Neural progenitor cell (in vitro differentiated cells): ENCODE measurements around the gene PSMC3IP. TPM values are rescaled to one million over a fixed set of nuclear protein-coding genes. Genes with fewer than 3 reads are reported as not detected.

ENCODE experiments used
- DNase-seq: peaks from one replicate; pipeline ENCODE4 v3.0.0-alpha.2; 2016; ENCODE audit warnings: low spot score
- H2AFZ ChIP-seq: fragments of 200-600 bp; sonication (generic); replicated peaks from 2 replicates; pipeline ENCODE4 v1.6.1; 2016; ENCODE audit warnings: antibody characterized with exemption
- H3F3A ChIP-seq: fragments of 200-600 bp; sonication (generic); 2 replicates; pipeline ENCODE4 v1.6.1; 2016; ENCODE audit warnings: antibody characterized with exemption, low read depth
- H3K27ac ChIP-seq: fragments of 200-600 bp; sonication (generic); 2 replicates; pipeline ENCODE4 v1.5.1; 2016; ENCODE audit warnings: mild to moderate bottlenecking
- H3K27me3 ChIP-seq: fragments of 200-600 bp; sonication (generic); 2 replicates; pipeline ENCODE4 v1.6.1; 2016; ENCODE audit warnings: mild to moderate bottlenecking, moderate library complexity
- H3K36me3 ChIP-seq: fragments of 200-600 bp; sonication (generic); 2 replicates; pipeline ENCODE4 v1.5.1; 2016
- H3K4me1 ChIP-seq: fragments of 200-600 bp; sonication (generic); 2 replicates; pipeline ENCODE4 v1.6.1; 2016; ENCODE audit warnings: mixed run types
- H3K4me2 ChIP-seq: fragments of 200-600 bp; sonication (generic); 2 replicates; pipeline ENCODE4 v1.6.1; 2016
- H3K4me3 ChIP-seq: fragments of 200-600 bp; sonication (generic); 2 replicates; pipeline ENCODE4 v1.5.1; 2016
- H3K79me2 ChIP-seq: fragments of 200-600 bp; sonication (generic); 2 replicates; pipeline ENCODE4 v1.6.1; 2016; ENCODE audit warnings: low read depth
- H3K9ac ChIP-seq: fragments of 200-600 bp; sonication (generic); 2 replicates; pipeline ENCODE4 v1.6.1; 2016
- H3K9me3 ChIP-seq: fragments of 200-600 bp; sonication (generic); 2 replicates; pipeline ENCODE4 v1.5.1; 2016; ENCODE audit warnings: low read depth
- H4K20me1 ChIP-seq: fragments of 200-600 bp; sonication (generic); 2 replicates; pipeline ENCODE4 v1.6.1; 2016; ENCODE audit warnings: low read depth
- H3K27ac Mint-ChIP-seq: 3 replicates; pipeline ENCODE4 v1.8.0; 2021; ENCODE audit warnings: mixed read lengths
- H3K27me3 Mint-ChIP-seq: 2 replicates; pipeline ENCODE4 v1.8.0; 2022; ENCODE audit warnings: low read depth, mild to moderate bottlenecking, inconsistent platforms, moderate library complexity, mixed read lengths; ENCODE audit not compliant: insufficient read depth
- H3K36me3 Mint-ChIP-seq: 3 replicates; pipeline ENCODE4 v1.8.0; 2021; ENCODE audit warnings: mixed read lengths
- H3K4me1 Mint-ChIP-seq: 3 replicates; pipeline ENCODE4 v1.8.0; 2021; ENCODE audit warnings: mixed read lengths
- H3K4me3 Mint-ChIP-seq: 3 replicates; pipeline ENCODE4 v1.8.0; 2021; ENCODE audit warnings: mild to moderate bottlenecking, moderate library complexity, mixed read lengths
- H3K9me3 Mint-ChIP-seq: 3 replicates; pipeline ENCODE4 v1.8.0; 2020; ENCODE audit warnings: mixed read lengths
- CTCF ChIP-seq: fragments of 200-600 bp; sonication (generic); IDR thresholded peaks from 2 replicates; pipeline ENCODE4 v1.5.1; 2017; ENCODE audit warnings: antibody characterized with exemption, mild to moderate bottlenecking
- EZH2 ChIP-seq: fragments of 200-600 bp; sonication (generic); IDR thresholded peaks from 2 replicates; pipeline ENCODE4 v1.6.1; 2017; ENCODE audit warnings: antibody characterized with exemption, mild to moderate bottlenecking, moderate library complexity
- EZH2phosphoT487 ChIP-seq: fragments of 200-600 bp; sonication (generic); IDR thresholded peaks from 2 replicates; pipeline ENCODE4 v1.6.1; 2017; ENCODE audit warnings: antibody characterized with exemption
- total RNA-seq: library from RNA; depleted of rRNA; stranded (reverse); fragments of >200 nt; gene quantifications from 2 replicates; pipeline ENCODE4 v1.2.3, GENCODE V29; 2015; ENCODE audit warnings: low replicate concordance

The PSMC3IP gene
- total RNA-seq, 1 donor from 2014 or later = 23.7 TPM

- no peak for DNase-seq
- no peaks in the 10 kb centered on the region for H3F3A ChIP-seq
- H2AFZ ChIP-seq = no peak overlapping the region
- H3K4me3 Mint-ChIP-seq = no peak overlapping the region
- no peak overlapping the region for H3K4me3 ChIP-seq
- no peaks in the 10 kb centered on the region for H3K36me3 ChIP-seq
- H3K36me3 Mint-ChIP-seq = peaks cover 8% of the 10 kb centered on the region
- H3K27me3 ChIP-seq = no peaks in the 10 kb centered on the region
- H3K9me3 Mint-ChIP-seq = no peaks in the 10 kb centered on the region
- no peak for TF ChIP-seq EZH2phosphoT487
- TF ChIP-seq CTCF = no peak
- no peak for TF ChIP-seq EZH2
- no peaks in the 10 kb centered on the region for H3K9me3 ChIP-seq
- H3K9ac ChIP-seq = no peak overlapping the region
- H4K20me1 ChIP-seq = peaks cover 13% of the 10 kb centered on the region
- no peak overlapping the region for H3K4me2 ChIP-seq
- H3K27me3 Mint-ChIP-seq = peaks cover 2% of the 10 kb centered on the region
- H3K4me1 ChIP-seq = no peaks in the 10 kb centered on the region
- peaks cover 53% of the 10 kb centered on the region for H3K79me2 ChIP-seq
- H3K4me1 Mint-ChIP-seq = peaks cover 2% of the 10 kb centered on the region
- no peak overlapping the region for H3K27ac Mint-ChIP-seq
- H3K27ac ChIP-seq = no peak overlapping the region
Measured at GRCh38 chr17:42598905-42599304, 21.4 kb upstream of the PSMC3IP start.

GRCh38 chr17:42596386-42596785, 18.9 kb upstream of the PSMC3IP start:
- peaks cover 2% of the 10 kb centered on the region for H3K27me3 Mint-ChIP-seq
- Histone ChIP-seq H3K79me2 (peaks cover 35% of the 10 kb centered on the region), H3K36me3 (no peaks in the 10 kb centered on the region), H2AFZ (no peak overlapping the region), H3K4me3 (no peak overlapping the region), H3K4me1 (no peaks in the 10 kb centered on the region), H3K4me2 (no peak overlapping the region), H3K27ac (no peak overlapping the region), H3K9ac (no peak overlapping the region), H3K27me3 (no peaks in the 10 kb centered on the region), H3K9me3 (no peaks in the 10 kb centered on the region), H4K20me1 (peaks cover 7% of the 10 kb centered on the region), H3F3A (no peaks in the 10 kb centered on the region)
- no peak overlapping the region for H3K4me3 Mint-ChIP-seq
- H3K9me3 Mint-ChIP-seq = no peaks in the 10 kb centered on the region
- no peaks in the 10 kb centered on the region for H3K4me1 Mint-ChIP-seq
- no peak overlapping the region for H3K27ac Mint-ChIP-seq
- no peak for TF ChIP-seq EZH2phosphoT487
- no peak for TF ChIP-seq EZH2
- no peak for TF ChIP-seq CTCF
- DNase-seq = no peak
- peaks cover 5% of the 10 kb centered on the region for H3K36me3 Mint-ChIP-seq

- Mint-ChIP-seq H3K4me3 (no peak overlapping the region), H3K27ac (no peak overlapping the region), H3K27me3 (no peaks in the 10 kb centered on the region), H3K9me3 (no peaks in the 10 kb centered on the region), H3K36me3 (peaks cover 10% of the 10 kb centered on the region), H3K4me1 (no peaks in the 10 kb centered on the region)
- H3K4me1 ChIP-seq = no peaks in the 10 kb centered on the region
- no peaks in the 10 kb centered on the region for H3F3A ChIP-seq
- H3K9me3 ChIP-seq = no peaks in the 10 kb centered on the region
- H3K4me3 ChIP-seq = no peak overlapping the region
- no peak overlapping the region for H3K9ac ChIP-seq
- no peak overlapping the region for H3K27ac ChIP-seq
- DNase-seq = no peak
- H3K36me3 ChIP-seq = peaks cover 2% of the 10 kb centered on the region
- no peak overlapping the region for H2AFZ ChIP-seq
- no peak for TF ChIP-seq EZH2
- no peaks in the 10 kb centered on the region for H3K27me3 ChIP-seq
- peaks cover 6% of the 10 kb centered on the region for H3K79me2 ChIP-seq
- H3K4me2 ChIP-seq = no peak overlapping the region
- no peaks in the 10 kb centered on the region for H4K20me1 ChIP-seq
Measured at GRCh38 chr17:42591411-42591810, 13.9 kb upstream of the PSMC3IP start.

GRCh38 chr17:42590886-42591285, 13.4 kb upstream of the PSMC3IP start:
- Histone ChIP-seq H3K79me2 (peaks cover 6% of the 10 kb centered on the region), H3K4me2 (no peak overlapping the region), H3K27ac (no peak overlapping the region), H3K9me3 (no peaks in the 10 kb centered on the region), H4K20me1 (no peaks in the 10 kb centered on the region), H3K4me3 (no peak overlapping the region), H3K9ac (no peak overlapping the region), H3K27me3 (no peaks in the 10 kb centered on the region), H3K4me1 (no peaks in the 10 kb centered on the region), H3F3A (no peaks in the 10 kb centered on the region), H2AFZ (no peak overlapping the region), H3K36me3 (peaks cover 2% of the 10 kb centered on the region)
- TF ChIP-seq EZH2 (no peak), EZH2phosphoT487 (no peak), CTCF (no peak)
- Mint-ChIP-seq H3K4me3 (no peak overlapping the region), H3K27me3 (no peaks in the 10 kb centered on the region), H3K4me1 (no peaks in the 10 kb centered on the region), H3K36me3 (peaks cover 10% of the 10 kb centered on the region), H3K27ac (no peak overlapping the region), H3K9me3 (no peaks in the 10 kb centered on the region)
- no peak for DNase-seq
